Endothelial cell of umbilical vein (primary cell): Measurements from ENCODE around the gene SRP9. TPM values are rescaled to one million over a fixed set of nuclear protein-coding genes. Genes with fewer than 3 reads are reported as not detected.
"Not testable (repeated sequence)": the region's sequence is repeated elsewhere in the genome, so short reads cannot be mapped to it uniquely, and the experiment has no call there.

Source experiments
- BruUV-seq: library from RNA; stranded (reverse); fragments of 400-500 nt; replicated peaks from 2 replicates; lab custom pipeline; 2021; lab: Mats Ljungman, UMichigan
- CTCF ChIA-PET: fragments of 300-600, 350-600 bp; sonication (Branson Sonifier 250); formaldehyde crosslinking; loops from one replicate; lab custom pipeline; 2021; ENCODE audit warnings: antibody characterized with exemption, inconsistent platforms; lab: Charles Lee
- POLR2A ChIA-PET: fragments of 300-600, 350-600 bp; sonication (Branson Sonifier 250); formaldehyde crosslinking; loops from one replicate; lab custom pipeline; 2021; ENCODE audit warnings: antibody characterized with exemption, inconsistent platforms; lab: Charles Lee
- DNase-seq: peaks from one replicate; pipeline ENCODE4 v3.0.0-alpha.2; 2011; ENCODE audit warnings: low read depth, low spot score
- FAIRE-seq: peaks from 2 replicates; lab custom pipeline; 2011; peaks lifted over from hg19 to GRCh38; lab: Jason Lieb, UNC
- H2AFZ ChIP-seq: 2 replicates; pipeline ENCODE4 v1.6.0; 2012; ENCODE audit warnings: low read depth, low read length, control low read depth, inconsistent platforms
- H3K27ac ChIP-seq: 2 replicates; pipeline ENCODE4 v1.5.1; 2011; ENCODE audit warnings: low read depth, mild to moderate bottlenecking, control low read depth, low read length, moderate library complexity; ENCODE audit not compliant: insufficient read depth
- H3K27me3 ChIP-seq, 2 experiments: 2 replicates each; pipeline versions ENCODE4 v1.6.0 to v1.6.1; 2011; ENCODE audit warnings: low read length in 2 of 2, mixed read lengths in 1 of 2; ENCODE audit not compliant: control insufficient read depth in 2 of 2, insufficient read depth in 2 of 2
- H3K36me3 ChIP-seq, 2 experiments: 2 replicates in 1 of 2; 3 replicates in 1 of 2; pipeline ENCODE4 v1.5.1; 2011; ENCODE audit warnings: low read length in 2 of 2, mild to moderate bottlenecking in 1 of 2, moderate library complexity in 1 of 2; ENCODE audit not compliant: control insufficient read depth in 2 of 2, insufficient read depth in 2 of 2; ENCODE audit errors: extremely low read depth in 1 of 2
- H3K4me1 ChIP-seq: 3 replicates; pipeline ENCODE4 v1.5.1; 2011; ENCODE audit warnings: mild to moderate bottlenecking, low read length; ENCODE audit not compliant: control insufficient read depth, insufficient read depth; ENCODE audit errors: extremely low read depth
- H3K4me2 ChIP-seq: 2 replicates; pipeline ENCODE4 v1.6.1; 2011; ENCODE audit warnings: low read length, control low read depth, mixed read lengths; ENCODE audit not compliant: insufficient read depth
- H3K4me3 ChIP-seq, 3 experiments: fragments of 200-600 bp in 1 of 3; sonication (generic), shearing (Covaris generic) in 1 of 3; replicated peaks in 1 of 3; 2 replicates each; pipeline ENCODE4 v1.5.1; 2011 to 2016; ENCODE audit warnings: control low read depth in 3 of 3, low read length in 3 of 3, mild to moderate bottlenecking in 2 of 3, inconsistent platforms in 1 of 3, low read depth in 1 of 3, moderate library complexity in 1 of 3; ENCODE audit not compliant: insufficient read depth in 1 of 3
- H3K79me2 ChIP-seq: 2 replicates; pipeline ENCODE4 v1.6.0; 2012; ENCODE audit warnings: low read length, inconsistent platforms; ENCODE audit not compliant: control insufficient read depth, insufficient read depth
- H3K9ac ChIP-seq: replicated peaks from 2 replicates; pipeline ENCODE3; 2011; ENCODE audit warnings: low read length, control low read depth; ENCODE audit not compliant: insufficient read depth; ENCODE audit errors: extremely low read depth
- H3K9me1 ChIP-seq: replicated peaks from 3 replicates; pipeline ENCODE4 v1.6.0; 2011; ENCODE audit warnings: mild to moderate bottlenecking, low read length; ENCODE audit not compliant: control insufficient read depth, insufficient read depth; ENCODE audit errors: extremely low read depth
- H3K9me3 ChIP-seq: replicated peaks from 2 replicates; pipeline ENCODE4 v1.5.1; 2012; ENCODE audit warnings: low read length, inconsistent platforms; ENCODE audit not compliant: control insufficient read depth, insufficient read depth
- H4K20me1 ChIP-seq: replicated peaks from 2 replicates; pipeline ENCODE3; 2011; ENCODE audit warnings: mild to moderate bottlenecking, low read length; ENCODE audit not compliant: control insufficient read depth, insufficient read depth; ENCODE audit errors: extremely low read depth
- EZH2 ChIP-seq: IDR thresholded peaks from 2 replicates; pipeline ENCODE4 v1.6.1; 2012; ENCODE audit warnings: borderline replicate concordance, low read depth, mild to moderate bottlenecking, moderate library complexity, low read length, inconsistent platforms; ENCODE audit not compliant: severe bottlenecking
- GATA2 ChIP-seq: IDR thresholded peaks from 2 replicates; pipeline ENCODE4 v1.7.0; 2011; ENCODE audit warnings: low read depth, mild to moderate bottlenecking, moderate library complexity, mixed read lengths, low read length; ENCODE audit not compliant: insufficient read length, insufficient read depth
- JUN ChIP-seq: IDR thresholded peaks from 2 replicates; pipeline ENCODE4 v1.6.1; 2011; ENCODE audit warnings: borderline replicate concordance, low read depth; ENCODE audit not compliant: insufficient read length, insufficient read depth
- MYC ChIP-seq: IDR thresholded peaks from one replicate; pipeline ENCODE4 v1.6.1; 2011; ENCODE audit warnings: mild to moderate bottlenecking, low read depth, low read length
- POLR2A ChIP-seq: IDR thresholded peaks from 2 replicates; pipeline ENCODE4 v1.6.1; 2012; ENCODE audit warnings: low read depth, mild to moderate bottlenecking, control low read depth, low read length
- POLR2AphosphoS5 ChIP-seq: IDR thresholded peaks from 2 replicates; pipeline ENCODE4 v1.6.1; 2012; ENCODE audit warnings: low read depth, mild to moderate bottlenecking, control low read depth, low read length, moderate library complexity; ENCODE audit not compliant: insufficient read depth
- dilution Hi-C: fragments of 300-500 bp; cut with MboI; formaldehyde crosslinking; loops from one replicate; pipeline ENCODE4 v1.15.0; 2019; ENCODE audit warnings: low sequenced_read_pairs; ENCODE audit not compliant: extremely low pct_ligation_motif_present
- intact Hi-C: fragments of 100-400 bp; cut with micrococcal nuclease; formaldehyde crosslinking; loops from one replicate; pipeline ENCODE4 v1.10.0; 2022
- polyA plus RNA-seq, 4 experiments: library from polyadenylated mRNA; depleted of rRNA in 3 of 4; stranded (reverse) in 3 of 4; unstranded in 1 of 4; fragments of >200 nt; gene quantifications; 2 replicates each; pipeline versions ENCODE4 v1.2.1 to v1.2.3, GENCODE V29; 2011 to 2012; ENCODE audit warnings: missing spikeins in 1 of 4
- total RNA-seq: library from RNA; stranded (reverse); gene quantifications from 2 replicates; pipeline ENCODE4 v1.2.3, GENCODE V29; 2021
- TF ChIP-seq, protein P1 (sequence below): IDR thresholded peaks from 2 replicates; pipeline ENCODE4 v1.6.1; 2011; ENCODE audit not compliant: insufficient read depth, insufficient read length
- TF ChIP-seq, protein P2 (sequence below), 2 donors: IDR thresholded peaks; 1 replicate in 1 of 2; 2 replicates in 1 of 2; pipeline ENCODE4 v1.5.1; 2011; ENCODE audit warnings: low read length in 2 of 2, mild to moderate bottlenecking in 2 of 2, moderate library complexity in 2 of 2, control low read depth in 1 of 2, inconsistent platforms in 1 of 2, low read depth in 1 of 2; ENCODE audit not compliant: insufficient read depth in 1 of 2; ENCODE audit errors: extremely low read depth in 1 of 2

Gene SRP9
- total and polyA plus RNA-seq, 2 donors (not counting 3 experiments of a cell fraction or from before 2014, with no cell fraction given) = 283 to 384 TPM

DNA sequence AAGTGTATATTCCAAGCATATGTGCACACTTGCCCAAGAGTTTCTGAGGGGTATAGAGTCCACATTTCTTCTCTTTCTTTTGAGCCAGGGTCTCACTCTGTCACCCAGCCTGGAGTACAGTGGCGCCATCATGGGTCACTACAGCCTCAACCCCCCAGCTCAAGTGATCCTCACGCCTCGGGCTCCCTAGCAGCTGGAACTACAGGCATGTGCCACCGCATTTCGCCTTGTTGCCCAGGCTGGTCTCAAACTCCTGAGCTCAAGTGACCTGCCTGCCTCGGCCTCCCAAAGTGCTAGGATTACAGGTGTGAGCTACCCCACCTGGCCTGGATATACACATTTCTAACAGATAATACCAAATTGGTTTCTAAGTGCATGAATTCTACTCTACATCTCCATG is 17.1 kb upstream of the SRP9 start:
- H3K79me2 ChIP-seq = no peaks in the 10 kb centered on the region
- H3K9me3 ChIP-seq = no peaks in the 10 kb centered on the region
- H3K4me1 ChIP-seq = peaks cover 28% of the 10 kb centered on the region
- H3K4me3 ChIP-seq = no peak overlapping the region
- no TSS peak for BruUV-seq
- H2AFZ ChIP-seq = no peak overlapping the region
- no peaks in the 10 kb centered on the region for H3K36me3 ChIP-seq
- H3K9ac ChIP-seq = no peak overlapping the region
- H3K27ac ChIP-seq = no peak overlapping the region
- FAIRE-seq = no peak
- H3K27me3 ChIP-seq = no peaks in the 10 kb centered on the region
- no peaks in the 10 kb centered on the region for H3K9me1 ChIP-seq
- TF ChIP-seq MYC (no peak), JUN (no peak), EZH2 (no peak), POLR2AphosphoS5 (no peak), POLR2A (no peak), GATA2 (no peak)
- TF ChIP-seq, protein P1, sequence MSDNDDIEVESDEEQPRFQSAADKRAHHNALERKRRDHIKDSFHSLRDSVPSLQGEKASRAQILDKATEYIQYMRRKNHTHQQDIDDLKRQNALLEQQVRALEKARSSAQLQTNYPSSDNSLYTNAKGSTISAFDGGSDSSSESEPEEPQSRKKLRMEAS = no peak
- TF ChIP-seq, protein P2, sequence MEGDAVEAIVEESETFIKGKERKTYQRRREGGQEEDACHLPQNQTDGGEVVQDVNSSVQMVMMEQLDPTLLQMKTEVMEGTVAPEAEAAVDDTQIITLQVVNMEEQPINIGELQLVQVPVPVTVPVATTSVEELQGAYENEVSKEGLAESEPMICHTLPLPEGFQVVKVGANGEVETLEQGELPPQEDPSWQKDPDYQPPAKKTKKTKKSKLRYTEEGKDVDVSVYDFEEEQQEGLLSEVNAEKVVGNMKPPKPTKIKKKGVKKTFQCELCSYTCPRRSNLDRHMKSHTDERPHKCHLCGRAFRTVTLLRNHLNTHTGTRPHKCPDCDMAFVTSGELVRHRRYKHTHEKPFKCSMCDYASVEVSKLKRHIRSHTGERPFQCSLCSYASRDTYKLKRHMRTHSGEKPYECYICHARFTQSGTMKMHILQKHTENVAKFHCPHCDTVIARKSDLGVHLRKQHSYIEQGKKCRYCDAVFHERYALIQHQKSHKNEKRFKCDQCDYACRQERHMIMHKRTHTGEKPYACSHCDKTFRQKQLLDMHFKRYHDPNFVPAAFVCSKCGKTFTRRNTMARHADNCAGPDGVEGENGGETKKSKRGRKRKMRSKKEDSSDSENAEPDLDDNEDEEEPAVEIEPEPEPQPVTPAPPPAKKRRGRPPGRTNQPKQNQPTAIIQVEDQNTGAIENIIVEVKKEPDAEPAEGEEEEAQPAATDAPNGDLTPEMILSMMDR (IDR thresholded peaks at IDR 0.05; ENCODE audit: extremely low read depth in 1 of 2, insufficient read depth in 1 of 2, low read depth in 1 of 2, low read length in 2 of 2) = no peak
- CTCF ChIA-PET = interaction anchor here (6.0 kb wide), 1 partner anchor 12 kb away, joined by 41 read pairs; no protein-coding TSS in a partner anchor
- DNase-seq = no peak
- POLR2A ChIA-PET = no interaction called here
- no peak overlapping the region for H3K4me2 ChIP-seq
- H4K20me1 ChIP-seq = no peaks in the 10 kb centered on the region
- dilution Hi-C loops (no loop called here), intact Hi-C loops (loop anchor here (5.0 kb wide), 2 partner anchors 253 to 302 kb away; partner anchors contain the start of gene H3-3A)

DNA sequence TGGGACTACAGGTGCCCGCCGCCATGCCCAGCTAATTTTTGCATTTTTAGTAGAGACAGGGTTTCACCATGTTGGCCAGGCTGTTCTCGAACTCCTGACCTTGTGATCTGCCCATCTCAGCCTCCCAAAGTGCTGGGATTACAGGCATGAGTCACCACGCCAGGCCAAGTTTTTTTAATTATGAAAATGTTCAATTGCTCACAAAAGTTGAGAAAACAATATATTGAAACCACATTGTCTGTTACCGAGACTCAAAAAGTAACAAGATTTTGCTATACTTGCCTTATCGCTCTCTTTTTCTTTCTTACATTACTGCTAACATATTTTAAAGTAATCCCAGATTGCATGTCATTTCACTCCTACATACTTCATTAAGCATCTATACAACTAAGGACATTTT is 16.2 kb upstream of the SRP9 start:
- H3K9me1 ChIP-seq, DNase-seq, H3K4me2 ChIP-seq, H3K27ac ChIP-seq, H3K9me3 ChIP-seq, BruUV-seq, H3K79me2 ChIP-seq, H3K9ac ChIP-seq, H3K36me3 ChIP-seq, H2AFZ ChIP-seq, H4K20me1 ChIP-seq, dilution Hi-C loops, FAIRE-seq, H3K27me3 ChIP-seq, POLR2A ChIA-PET, H3K4me3 ChIP-seq: not testable (repeated sequence)
- H3K4me1 ChIP-seq = peaks cover 25% of the 10 kb centered on the region
- intact Hi-C loops = loop anchor here (5.0 kb wide), 2 partner anchors 254 to 301 kb away; partner anchors contain the start of gene H3-3A
- CTCF ChIA-PET = interaction anchor here (6.0 kb wide), 1 partner anchor 12 kb away, joined by 41 read pairs; no protein-coding TSS in a partner anchor
